Neural cell (in vitro differentiated cells): ENCODE results near the gene MT1X.

Source experiments
- EP300 ChIP-seq: fragments of 450-650 bp; conservative IDR thresholded peaks from 2 replicates; pipeline ENCODE4 v1.6.1; 2014; ENCODE audit warnings: antibody characterized with exemption, mild to moderate bottlenecking, moderate library complexity; ENCODE audit not compliant: poor library complexity, severe bottlenecking
- EZH2 ChIP-seq: fragments of 200-600, 300-800 bp; shearing (Covaris generic), sonication (generic); IDR thresholded peaks from 2 replicates; pipeline ENCODE4 v1.6.1; 2014; ENCODE audit warnings: antibody characterized with exemption, low read length, borderline replicate concordance, mild to moderate bottlenecking; ENCODE audit not compliant: insufficient read depth, poor library complexity, severe bottlenecking
- POLR2AphosphoS5 ChIP-seq: IDR thresholded peaks from 2 replicates; pipeline ENCODE4 v1.6.1; 2012
- TF ChIP-seq, protein P1 (sequence below): fragments of 450-650 bp; IDR thresholded peaks from 2 replicates; pipeline ENCODE4 v1.5.1; 2014; ENCODE audit warnings: antibody characterized with exemption, mild to moderate bottlenecking, moderate library complexity; ENCODE audit not compliant: poor library complexity, severe bottlenecking

GRCh38 chr16:56684256-56684925, 2.1 kb downstream of the MT1X start:
- TF ChIP-seq, protein P1, sequence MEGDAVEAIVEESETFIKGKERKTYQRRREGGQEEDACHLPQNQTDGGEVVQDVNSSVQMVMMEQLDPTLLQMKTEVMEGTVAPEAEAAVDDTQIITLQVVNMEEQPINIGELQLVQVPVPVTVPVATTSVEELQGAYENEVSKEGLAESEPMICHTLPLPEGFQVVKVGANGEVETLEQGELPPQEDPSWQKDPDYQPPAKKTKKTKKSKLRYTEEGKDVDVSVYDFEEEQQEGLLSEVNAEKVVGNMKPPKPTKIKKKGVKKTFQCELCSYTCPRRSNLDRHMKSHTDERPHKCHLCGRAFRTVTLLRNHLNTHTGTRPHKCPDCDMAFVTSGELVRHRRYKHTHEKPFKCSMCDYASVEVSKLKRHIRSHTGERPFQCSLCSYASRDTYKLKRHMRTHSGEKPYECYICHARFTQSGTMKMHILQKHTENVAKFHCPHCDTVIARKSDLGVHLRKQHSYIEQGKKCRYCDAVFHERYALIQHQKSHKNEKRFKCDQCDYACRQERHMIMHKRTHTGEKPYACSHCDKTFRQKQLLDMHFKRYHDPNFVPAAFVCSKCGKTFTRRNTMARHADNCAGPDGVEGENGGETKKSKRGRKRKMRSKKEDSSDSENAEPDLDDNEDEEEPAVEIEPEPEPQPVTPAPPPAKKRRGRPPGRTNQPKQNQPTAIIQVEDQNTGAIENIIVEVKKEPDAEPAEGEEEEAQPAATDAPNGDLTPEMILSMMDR, result no peak
- no peak for TF ChIP-seq EZH2
- no peak for TF ChIP-seq EP300
- TF ChIP-seq POLR2AphosphoS5, result no peak
